HCT116 (cell line): ENCODE results near the gene CPNE7. TPM values are rescaled to one million over a fixed set of nuclear protein-coding genes. Genes with fewer than 3 reads are reported as not detected.

ENCODE experiments used
- ATAC-seq: fragments of 200-7000 bp; cut with Tn5 transposase; 2 replicates; pipeline ENCODE4 v1.9.1; 2020; ENCODE audit warnings: mild to moderate bottlenecking, moderate library complexity
- BruUV-seq: library from RNA; stranded (reverse); fragments of 400-500 nt; replicated peaks from 2 replicates; lab custom pipeline; 2021; lab: Mats Ljungman, UMichigan
- CTCF ChIA-PET: fragments of 300-600 bp; sonication (Branson Sonifier 250); formaldehyde crosslinking; loops from one replicate; lab custom pipeline; 2021; ENCODE audit warnings: antibody characterized with exemption; lab: Charles Lee
- POLR2A ChIA-PET: fragments of 300-600, 350-600 bp; sonication (Branson Sonifier 250); formaldehyde crosslinking; loops from one replicate; lab custom pipeline; 2021; ENCODE audit warnings: antibody characterized with exemption; lab: Charles Lee
- RAD21 ChIA-PET, 2 experiments: fragments of 300-600 bp; sonication (Branson Sonifier 250); formaldehyde crosslinking; loops; one replicate each; lab custom pipeline; 2023; ENCODE audit warnings: low total read pairs in 2 of 2; ENCODE audit not compliant: uncharacterized antibody in 2 of 2, unreplicated experiment in 2 of 2, low non-redundant PET in 1 of 2; lab: Charles Lee
- DNase-seq: peaks from one replicate; pipeline ENCODE4 v3.0.0-alpha.2; 2010; ENCODE audit warnings: low read depth, low spot score
- H2AFZ ChIP-seq: fragments of 200-600 bp; shearing (Covaris generic), sonication (generic); 2 replicates; pipeline ENCODE4 v1.6.1; 2017; ENCODE audit warnings: low read depth, mixed run types, mixed read lengths, antibody characterized with exemption, low read length; ENCODE audit not compliant: poor library complexity, severe bottlenecking
- H3K27ac ChIP-seq: 2 replicates; pipeline ENCODE4 v1.5.1; 2012; ENCODE audit warnings: low read depth, low read length
- H3K27me3 ChIP-seq: fragments of 200-600 bp; sonication (generic); 2 replicates; pipeline ENCODE4 v1.6.1; 2016; ENCODE audit warnings: mixed run types, low read length, mixed read lengths; ENCODE audit not compliant: insufficient read depth
- H3K36me3 ChIP-seq, 2 experiments: fragments of 200-500 bp in 1 of 2; fragments of 200-600 bp in 1 of 2; sonication (Bioruptor generic) in 1 of 2; sonication (generic) in 1 of 2; 2 replicates each; pipeline versions ENCODE4 v1.5.1 to v1.6.1; 2014 to 2016; ENCODE audit warnings: low read length in 2 of 2, inconsistent platforms in 1 of 2, mixed read lengths in 1 of 2, mixed run types in 1 of 2; ENCODE audit not compliant: insufficient read depth in 2 of 2, control insufficient read depth in 1 of 2
- H3K4me1 ChIP-seq, 2 experiments: fragments of 200-600 bp in 1 of 2; sonication (generic) in 1 of 2; 2 replicates each; pipeline versions ENCODE4 v1.5.1 to v1.6.1; 2012 to 2017; ENCODE audit warnings: low read length in 2 of 2, inconsistent platforms in 1 of 2, mild to moderate bottlenecking in 1 of 2, mixed read lengths in 1 of 2, mixed run types in 1 of 2, moderate library complexity in 1 of 2; ENCODE audit not compliant: insufficient read depth in 2 of 2, control insufficient read depth in 1 of 2
- H3K4me2 ChIP-seq: fragments of 200-600 bp; sonication (generic); 2 replicates; pipeline ENCODE4 v1.6.1; 2017; ENCODE audit warnings: mixed run types, low read length, mixed read lengths
- H3K4me3 ChIP-seq, 2 experiments: fragments of 200-600 bp in 1 of 2; sonication (generic) in 1 of 2; replicated peaks in 1 of 2; 2 replicates each; pipeline ENCODE4 v1.5.1; 2011 to 2016; ENCODE audit warnings: low read length in 2 of 2, control low read depth in 1 of 2, low read depth in 1 of 2, mild to moderate bottlenecking in 1 of 2, mixed read lengths in 1 of 2, mixed run types in 1 of 2
- H3K79me2 ChIP-seq: fragments of 200-600 bp; sonication (generic); 2 replicates; pipeline ENCODE4 v1.6.1; 2017; ENCODE audit warnings: mild to moderate bottlenecking, mixed run types, low read length, moderate library complexity, mixed read lengths; ENCODE audit not compliant: insufficient read depth
- H3K9ac ChIP-seq: fragments of 200-600 bp; sonication (generic); 2 replicates; pipeline ENCODE4 v1.6.1; 2016; ENCODE audit warnings: low read length, mixed read lengths
- H3K9me2 ChIP-seq: fragments of 200-600 bp; sonication (generic), shearing (Covaris generic); 2 replicates; pipeline ENCODE4 v1.6.1; 2017; ENCODE audit warnings: mixed run types, mild to moderate bottlenecking, moderate library complexity; ENCODE audit not compliant: insufficient read depth
- H3K9me3 ChIP-seq, 2 experiments: fragments of 200-500 bp in 1 of 2; fragments of 200-600 bp in 1 of 2; sonication (Bioruptor generic) in 1 of 2; sonication (generic) in 1 of 2; 2 replicates each; pipeline ENCODE4 v1.6.1; 2014 to 2017; ENCODE audit warnings: low read length in 2 of 2, mixed read lengths in 2 of 2, inconsistent platforms in 1 of 2, low read depth in 1 of 2, mild to moderate bottlenecking in 1 of 2, mixed run types in 1 of 2, moderate library complexity in 1 of 2; ENCODE audit not compliant: control insufficient read depth in 1 of 2, insufficient read depth in 1 of 2
- H4K20me1 ChIP-seq: fragments of 200-600 bp; sonication (generic), shearing (Covaris generic); 2 replicates; pipeline ENCODE4 v1.6.1; 2017; ENCODE audit warnings: mixed run types, mild to moderate bottlenecking, moderate library complexity; ENCODE audit not compliant: insufficient read depth
- JUND ChIP-seq: IDR thresholded peaks from 2 replicates; pipeline ENCODE4 v1.6.1; 2012
- POLR2AphosphoS5 ChIP-seq: IDR thresholded peaks from 2 replicates; pipeline ENCODE4 v1.6.1; 2011; ENCODE audit warnings: mild to moderate bottlenecking, low read depth, low read length, moderate library complexity
- SIN3A ChIP-seq: IDR thresholded peaks from 2 replicates; pipeline ENCODE4 v1.6.1; 2012; ENCODE audit warnings: low read depth
- SP1 ChIP-seq: IDR thresholded peaks from 2 replicates; pipeline ENCODE4 v1.6.1; 2012; ENCODE audit warnings: low read depth
- intact Hi-C: fragments of 100-400 bp; cut with micrococcal nuclease; formaldehyde crosslinking; loops from 2 replicates; pipeline ENCODE4 v1.10.0; 2022
- total RNA-seq: library from RNA; stranded (reverse); gene quantifications from one replicate; pipeline ENCODE4 v1.2.1, GENCODE V29; 2021; ENCODE audit not compliant: unreplicated experiment
- TF ChIP-seq, protein P1 (sequence below): IDR thresholded peaks from 2 replicates; pipeline ENCODE4 v1.6.1; 2012
- TF ChIP-seq, protein P2 (sequence below), 3 experiments: fragments of 200-600 bp in 1 of 3; sonication (generic) in 1 of 3; IDR thresholded peaks in 2 of 3; conservative IDR thresholded peaks in 1 of 3; 2 replicates each; pipeline ENCODE4 v1.5.1; 2012 to 2017; ENCODE audit warnings: low read depth in 2 of 3, low read length in 2 of 3, antibody characterized with exemption in 1 of 3, borderline replicate concordance in 1 of 3, control low read depth in 1 of 3, mild to moderate bottlenecking in 1 of 3, mixed read lengths in 1 of 3, mixed run types in 1 of 3, moderate library complexity in 1 of 3; ENCODE audit not compliant: insufficient read depth in 1 of 3

CPNE7 gene
- total RNA-seq, 1 experiment from 2014 or later, result 201 TPM

GRCh38 chr16:89613954-89614459 is 38.4 kb downstream of the CPNE7 start:
- POLR2A ChIA-PET, result no interaction called here
- TF ChIP-seq, protein P1, sequence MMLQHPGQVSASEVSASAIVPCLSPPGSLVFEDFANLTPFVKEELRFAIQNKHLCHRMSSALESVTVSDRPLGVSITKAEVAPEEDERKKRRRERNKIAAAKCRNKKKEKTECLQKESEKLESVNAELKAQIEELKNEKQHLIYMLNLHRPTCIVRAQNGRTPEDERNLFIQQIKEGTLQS, result no peak
- TF ChIP-seq SP1 (no peak), POLR2AphosphoS5 (no peak), SIN3A (no peak), JUND (no peak)
- TF ChIP-seq, protein P2, sequence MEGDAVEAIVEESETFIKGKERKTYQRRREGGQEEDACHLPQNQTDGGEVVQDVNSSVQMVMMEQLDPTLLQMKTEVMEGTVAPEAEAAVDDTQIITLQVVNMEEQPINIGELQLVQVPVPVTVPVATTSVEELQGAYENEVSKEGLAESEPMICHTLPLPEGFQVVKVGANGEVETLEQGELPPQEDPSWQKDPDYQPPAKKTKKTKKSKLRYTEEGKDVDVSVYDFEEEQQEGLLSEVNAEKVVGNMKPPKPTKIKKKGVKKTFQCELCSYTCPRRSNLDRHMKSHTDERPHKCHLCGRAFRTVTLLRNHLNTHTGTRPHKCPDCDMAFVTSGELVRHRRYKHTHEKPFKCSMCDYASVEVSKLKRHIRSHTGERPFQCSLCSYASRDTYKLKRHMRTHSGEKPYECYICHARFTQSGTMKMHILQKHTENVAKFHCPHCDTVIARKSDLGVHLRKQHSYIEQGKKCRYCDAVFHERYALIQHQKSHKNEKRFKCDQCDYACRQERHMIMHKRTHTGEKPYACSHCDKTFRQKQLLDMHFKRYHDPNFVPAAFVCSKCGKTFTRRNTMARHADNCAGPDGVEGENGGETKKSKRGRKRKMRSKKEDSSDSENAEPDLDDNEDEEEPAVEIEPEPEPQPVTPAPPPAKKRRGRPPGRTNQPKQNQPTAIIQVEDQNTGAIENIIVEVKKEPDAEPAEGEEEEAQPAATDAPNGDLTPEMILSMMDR (IDR thresholded peaks at IDR 0.05 in 2 of 3, conservative IDR thresholded peaks at IDR 0.05 in 1 of 3; ENCODE audit: borderline replicate concordance in 1 of 3, insufficient read depth in 1 of 3, low read depth in 2 of 3, low read length in 2 of 3), result no peak
- DNase-seq (no peak), ATAC-seq (no peak)
- no TSS peak for BruUV-seq
- H4K20me1 ChIP-seq, result no peaks in the 10 kb centered on the region
- RAD21 ChIA-PET, result interaction anchor here in 1 of 2 experiments (0.9 kb wide), 1 partner anchor 28 kb away, joined by 3 read pairs; no protein-coding TSS in a partner anchor
- H3K27ac ChIP-seq, result no peak overlapping the region; the same call in 1 of the 2 replicates
- intact Hi-C loops, result no loop called here
- no peak overlapping the region for H3K4me2 ChIP-seq
- H3K9me2 ChIP-seq, result no peaks in the 10 kb centered on the region
- no peaks in the 10 kb centered on the region for H3K79me2 ChIP-seq
- H3K4me1 ChIP-seq, result peaks cover 15 to 29% of the 10 kb centered on the region in 2 experiments
- H3K27me3 ChIP-seq, result no peaks in the 10 kb centered on the region
- H3K9me3 ChIP-seq, result no peaks in the 10 kb centered on the region
- no peaks in the 10 kb centered on the region for H3K36me3 ChIP-seq
- H3K4me3 ChIP-seq, result no peak overlapping the region
- H2AFZ ChIP-seq, result no peak overlapping the region
- CTCF ChIA-PET, result interaction anchor here (0.8 to 2.6 kb wide), 5 partner anchors 12 to 44 kb away, joined by 3 to 17 read pairs (median 5); partner anchors contain the start of gene SPATA33
- no peak overlapping the region for H3K9ac ChIP-seq
